ENCODE data around the gene EXD1.
A peak's percentile ranks its signal among the peaks of the same experiment; 100 is the strongest.
"Not testable (repeated sequence)": the region's sequence is repeated elsewhere in the genome, so short reads cannot be mapped to it uniquely, and the experiment has no call there.

Gene EXD1
- 0 to 0.13 reads per million in 2 donors for total RNA-seq

GRCh38 chr15:41230650-41231421 lies at the start of gene EXD1, which contains the start of gene CHP1:
Gene EXD1, minus strand, starts transcription at chr15:41230757. Its CDS starts 4,182 bp downstream, at chr15:41226575.
Gene CHP1, plus strand, starts transcription at chr15:41231268. Its CDS starts 115 bp downstream, at chr15:41231383.
- DNase-seq, result peak; percentile 86 to 98 (median 92)

- DNase-seq, result no peak
Observed at GRCh38 chr15:41279535-41280283, 49.2 kb upstream of the EXD1 start.

- no peak for DNase-seq
Observed at GRCh38 chr15:41278319-41278718, 47.8 kb upstream of the EXD1 start.

GRCh38 chr15:41276831-41277230 lies 46.3 kb upstream of the EXD1 start:
- peak in 1 of 5 experiments; percentile 43 for DNase-seq

GRCh38 chr15:41269887-41270286 lies 39.3 kb upstream of the EXD1 start:
- DNase-seq, result no peak

- DNase-seq, result no peak
Observed at GRCh38 chr15:41263891-41264351, 33.4 kb upstream of the EXD1 start.

GRCh38 chr15:41262571-41262970 lies 32.0 kb upstream of the EXD1 start:
- DNase-seq, result no peak

GRCh38 chr15:41260924-41261323 lies 30.4 kb upstream of the EXD1 start:
- not testable (repeated sequence) for DNase-seq

- no peak for DNase-seq
Observed at GRCh38 chr15:41259546-41260189, 29.1 kb upstream of the EXD1 start.

GRCh38 chr15:41258750-41259471 lies 28.4 kb upstream of the EXD1 start:
- DNase-seq, result no peak

- no peak for DNase-seq
Observed at GRCh38 chr15:41256577-41257038, 26.1 kb upstream of the EXD1 start.

GRCh38 chr15:41256103-41256502 lies 25.5 kb upstream of the EXD1 start:
- no peak for DNase-seq

- no peak for DNase-seq
Observed at GRCh38 chr15:41254560-41254959, 24.0 kb upstream of the EXD1 start.

- no peak for DNase-seq
Observed at GRCh38 chr15:41251411-41251810, 20.9 kb upstream of the EXD1 start.

GRCh38 chr15:41250745-41251144 lies 20.2 kb upstream of the EXD1 start:
- DNase-seq, result not testable (repeated sequence)

- DNase-seq, result no peak
Observed at GRCh38 chr15:41241221-41241964, 10.8 kb upstream of the EXD1 start.

- DNase-seq, result no peak
Observed at GRCh38 chr15:41238100-41238499, 7.5 kb upstream of the EXD1 start.

- no peak for DNase-seq
Observed at GRCh38 chr15:41235929-41236328, 5.4 kb upstream of the EXD1 start.

- not testable (repeated sequence) for DNase-seq
Observed at GRCh38 chr15:41235228-41235627, 4.7 kb upstream of the EXD1 start.

- DNase-seq, result no peak
Observed at GRCh38 chr15:41233367-41233771, 2.8 kb upstream of the EXD1 start.

- DNase-seq, result no peak
Observed at GRCh38 chr15:41231422-41232226, 1.1 kb upstream of the EXD1 start.
